Ascending aorta (tissue), 2 donors: ENCODE results near the gene PATJ. TPM values are rescaled to one million over a fixed set of nuclear protein-coding genes. Genes with fewer than 3 reads are reported as not detected.

Source experiments
- DNase-seq, 2 donors: peaks; one replicate each; pipeline ENCODE4 v3.0.0-alpha.2; 2019; ENCODE audit warnings: low spot score in 2 of 2
- H3K27ac ChIP-seq, 2 donors: fragments of 200-600 bp; sonication (generic); one replicate each; pipeline ENCODE4 v1.5.1; 2016 to 2017; ENCODE audit warnings: mild to moderate bottlenecking in 1 of 2
- H3K27me3 ChIP-seq: fragments of 200-600 bp; sonication (generic); one replicate; pipeline ENCODE4 v1.5.1; 2017
- H3K36me3 ChIP-seq, 2 donors: fragments of 200-600 bp; sonication (generic); one replicate each; pipeline ENCODE4 v1.5.1; 2016
- H3K4me1 ChIP-seq, 2 donors: fragments of 200-600 bp; sonication (generic); one replicate each; pipeline ENCODE4 v1.5.1; 2016 to 2017; ENCODE audit warnings: mild to moderate bottlenecking in 1 of 2
- H3K4me3 ChIP-seq, 2 donors: fragments of 200-600 bp; sonication (generic); one replicate each; pipeline ENCODE4 v1.5.1; 2016 to 2017; ENCODE audit warnings: mild to moderate bottlenecking in 1 of 2
- H3K9me3 ChIP-seq, 2 donors: fragments of 200-600 bp; sonication (generic); one replicate each; pipeline ENCODE4 v1.5.1; 2016
- CTCF ChIP-seq, 3 experiments: fragments of 200-600 bp in 2 of 3; fragments of 450-650 bp in 1 of 3; sonication (generic) in 2 of 3; IDR thresholded peaks; one replicate each; pipeline ENCODE4 v1.5.1; 2016 to 2019; ENCODE audit warnings: antibody characterized with exemption in 3 of 3, mild to moderate bottlenecking in 1 of 3, moderate library complexity in 1 of 3
- intact Hi-C: fragments of 100-400 bp; cut with DNase I; formaldehyde crosslinking; loops from one replicate; pipeline ENCODE4 v1.15.1; 2023
- total RNA-seq: library from RNA; depleted of rRNA; stranded (reverse); fragments of >200 nt; gene quantifications from one replicate; pipeline ENCODE4 v1.1.0, GENCODE V29; 2016

Gene PATJ
- total RNA-seq, 1 donor from 2014 or later: 26.7 TPM

GRCh38 chr1:62198781-62199125, 456.5 kb downstream of the PATJ start:
- DNase-seq: no peak

GRCh38 chr1:62207187-62207586, 464.9 kb downstream of the PATJ start:
- Histone ChIP-seq H3K27me3 (no peaks in the 10 kb centered on the region), H3K9me3 (peaks cover 0 to 8% of the 10 kb centered on the region in 2 donors), H3K4me3 (no peak overlapping the region), H3K27ac (no peak overlapping the region), H3K4me1 (no peaks in the 10 kb centered on the region), H3K36me3 (no peaks in the 10 kb centered on the region)
- intact Hi-C loops: no loop called here
- TF ChIP-seq CTCF (IDR thresholded peaks at IDR 0.05): no peak
- DNase-seq: no peak

More at GRCh38 chr1:62198781-62199125, 456.5 kb downstream of the PATJ start:
- no peaks in the 10 kb centered on the region for H3K9me3 ChIP-seq
- no peak overlapping the region for H3K27ac ChIP-seq
- no peaks in the 10 kb centered on the region for H3K4me1 ChIP-seq
- no peak overlapping the region for H3K4me3 ChIP-seq
- H3K36me3 ChIP-seq: no peaks in the 10 kb centered on the region
- H3K27me3 ChIP-seq: no peaks in the 10 kb centered on the region
- intact Hi-C loops: no loop called here
- no peak for TF ChIP-seq CTCF (IDR thresholded peaks at IDR 0.05)

- no peak for TF ChIP-seq CTCF (IDR thresholded peaks at IDR 0.05)
- Histone ChIP-seq H3K4me3 (no peak overlapping the region), H3K27ac (no peak overlapping the region), H3K9me3 (peaks cover 0 to 8% of the 10 kb centered on the region in 2 donors), H3K27me3 (no peaks in the 10 kb centered on the region), H3K4me1 (no peaks in the 10 kb centered on the region), H3K36me3 (no peaks in the 10 kb centered on the region)
- DNase-seq: no peak
- intact Hi-C loops: no loop called here
Measured at GRCh38 chr1:62208087-62208486, 465.8 kb downstream of the PATJ start.

GRCh38 chr1:62208970-62209369, 466.7 kb downstream of the PATJ start:
- intact Hi-C loops: no loop called here
- Histone ChIP-seq H3K9me3 (peaks cover 0 to 8% of the 10 kb centered on the region in 2 donors), H3K4me1 (no peaks in the 10 kb centered on the region), H3K36me3 (no peaks in the 10 kb centered on the region), H3K27ac (no peak overlapping the region), H3K4me3 (no peak overlapping the region), H3K27me3 (no peaks in the 10 kb centered on the region)
- TF ChIP-seq CTCF (IDR thresholded peaks at IDR 0.05): no peak
- no peak for DNase-seq

- Histone ChIP-seq H3K27me3 (no peaks in the 10 kb centered on the region), H3K4me1 (no peaks in the 10 kb centered on the region), H3K9me3 (peaks cover 0 to 8% of the 10 kb centered on the region in 2 donors), H3K4me3 (no peak overlapping the region), H3K27ac (no peak overlapping the region), H3K36me3 (no peaks in the 10 kb centered on the region)
- no peak for DNase-seq
- TF ChIP-seq CTCF (IDR thresholded peaks at IDR 0.05): no peak
- intact Hi-C loops: no loop called here
Measured at GRCh38 chr1:62209931-62210595, 467.8 kb downstream of the PATJ start.

GRCh38 chr1:62210960-62211359, 468.7 kb downstream of the PATJ start:
- H3K9me3 ChIP-seq: peaks cover 0 to 8% of the 10 kb centered on the region in 2 donors
- no peaks in the 10 kb centered on the region for H3K4me1 ChIP-seq
- no peak for TF ChIP-seq CTCF (IDR thresholded peaks at IDR 0.05)
- H3K27me3 ChIP-seq: no peaks in the 10 kb centered on the region
- H3K4me3 ChIP-seq: no peak overlapping the region
- no peak for DNase-seq
- intact Hi-C loops: no loop called here
- H3K27ac ChIP-seq: no peak overlapping the region
- no peaks in the 10 kb centered on the region for H3K36me3 ChIP-seq
